ENCODE data around the gene FIP1L1.
"Not testable (repeated sequence)": the region's sequence is repeated elsewhere in the genome, so short reads cannot be mapped to it uniquely, and the experiment has no call there.

The FIP1L1 gene

GRCh38 chr4:53377319-53378170, at the start of gene FIP1L1:
Gene FIP1L1, plus strand, starts transcription at chr4:53377641. Its CDS starts 198 bp downstream, at chr4:53377839.
- peak; percentile 91 for DNase-seq (ENCODE audit: low spot score)

GRCh38 chr4:53334916-53335315, 42.5 kb upstream of the FIP1L1 start:
- DNase-seq (ENCODE audit: low spot score) = not testable (repeated sequence)

DNA sequence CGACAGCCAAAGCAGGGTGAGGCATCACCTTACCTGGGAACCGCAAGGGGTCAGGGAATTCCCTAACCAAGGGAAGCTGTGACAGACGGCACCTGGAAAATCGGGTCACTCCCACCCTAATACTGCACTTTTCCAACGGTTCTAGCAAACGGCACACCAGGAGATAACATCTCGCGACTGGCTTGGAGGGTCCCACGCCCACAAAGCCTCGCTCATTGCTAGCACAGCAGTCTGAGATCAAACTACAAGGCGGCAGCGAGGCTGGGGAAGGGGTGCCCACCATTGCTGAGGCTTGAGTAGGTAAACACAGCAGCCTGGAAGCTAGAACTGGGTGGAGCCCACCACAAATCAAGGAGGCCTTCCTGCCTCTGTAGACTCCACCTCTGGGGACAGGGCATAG, 37.3 kb upstream of the FIP1L1 start:
- not testable (repeated sequence) for DNase-seq (ENCODE audit: low spot score)

DNA sequence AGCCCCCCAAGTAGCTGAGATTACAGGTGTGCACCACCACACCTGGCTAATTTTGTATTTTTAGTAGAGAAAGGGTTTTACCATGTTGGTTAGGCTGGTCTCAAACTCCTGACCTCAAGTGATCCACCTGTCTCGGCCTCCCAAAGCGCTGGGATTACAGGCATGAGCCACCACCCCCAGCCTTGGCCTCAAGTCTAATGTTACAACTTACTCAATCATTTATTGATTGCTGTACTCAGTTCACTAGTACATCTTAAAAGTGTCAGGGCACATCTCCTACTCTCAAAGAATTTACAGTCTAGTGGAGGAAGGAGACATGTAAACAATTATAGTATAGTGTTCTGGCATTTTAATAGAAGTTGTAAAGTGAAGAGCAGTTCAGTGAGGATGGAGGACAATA, 31.0 kb upstream of the FIP1L1 start:
- DNase-seq (ENCODE audit: low spot score) = not testable (repeated sequence)

- peak; percentile 33 for DNase-seq (ENCODE audit: low spot score)
Observed at GRCh38 chr4:53346920-53347852, 30.3 kb upstream of the FIP1L1 start.

DNA sequence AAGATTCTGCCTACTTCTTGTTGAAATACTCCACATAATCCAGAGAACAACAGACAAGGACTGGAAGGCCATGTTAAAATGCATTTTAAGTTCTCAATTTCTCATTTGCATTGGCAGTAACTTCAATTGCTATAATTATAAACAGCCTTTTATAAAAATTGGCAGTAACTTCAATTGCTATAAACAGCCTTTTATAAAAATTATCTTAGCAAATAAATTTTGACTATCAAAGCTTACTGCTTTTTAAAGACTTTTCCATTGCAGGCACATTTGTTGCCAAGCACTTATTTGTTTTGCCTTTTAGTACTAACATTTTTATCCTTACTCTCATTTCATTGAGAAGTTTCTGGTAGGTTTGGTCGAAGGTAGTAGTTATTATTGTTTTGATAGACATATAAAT, 29.4 kb upstream of the FIP1L1 start:
- no peak for DNase-seq (ENCODE audit: low spot score)

- DNase-seq (ENCODE audit: low spot score) = no peak
Observed at GRCh38 chr4:53349091-53349491, 28.4 kb upstream of the FIP1L1 start.

DNA sequence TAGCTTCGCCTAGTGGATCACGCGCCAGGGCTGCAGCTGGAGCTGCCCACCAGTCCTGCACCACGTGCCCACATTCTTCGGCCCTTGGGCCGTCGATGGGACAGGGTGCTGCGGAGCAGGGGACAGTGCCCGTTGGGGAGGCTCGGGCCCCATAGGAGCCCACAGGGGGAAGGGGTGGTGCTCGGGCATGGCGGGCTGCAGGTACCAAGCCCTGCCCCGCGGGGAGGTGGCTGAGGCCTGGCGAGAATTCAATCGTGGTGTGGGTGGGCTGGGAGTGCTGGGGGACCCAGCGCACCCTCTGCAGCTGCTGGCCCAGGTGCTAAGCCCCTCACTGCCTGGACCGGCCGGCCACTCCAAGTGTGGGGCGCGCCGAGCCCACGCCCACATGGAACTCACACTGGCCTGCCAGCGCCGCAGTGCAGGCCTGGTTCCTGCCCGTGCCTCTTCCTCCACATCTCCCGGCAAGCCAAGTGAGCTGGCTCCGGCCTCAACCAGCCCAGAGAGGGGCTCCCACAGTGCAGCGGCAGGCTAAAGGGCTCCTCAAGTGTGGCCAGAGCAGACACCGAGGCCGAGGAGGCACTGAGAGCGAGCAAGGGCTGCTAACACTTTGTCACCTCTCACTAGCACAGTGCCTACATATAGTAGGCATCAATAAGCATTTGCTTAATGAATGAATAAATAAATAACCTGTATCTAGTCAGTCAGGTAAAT, 23.3 kb upstream of the FIP1L1 start:
- DNase-seq (ENCODE audit: low spot score) = no peak

- DNase-seq (ENCODE audit: low spot score) = no peak
Observed at GRCh38 chr4:53355930-53356521, 21.4 kb upstream of the FIP1L1 start.

DNA sequence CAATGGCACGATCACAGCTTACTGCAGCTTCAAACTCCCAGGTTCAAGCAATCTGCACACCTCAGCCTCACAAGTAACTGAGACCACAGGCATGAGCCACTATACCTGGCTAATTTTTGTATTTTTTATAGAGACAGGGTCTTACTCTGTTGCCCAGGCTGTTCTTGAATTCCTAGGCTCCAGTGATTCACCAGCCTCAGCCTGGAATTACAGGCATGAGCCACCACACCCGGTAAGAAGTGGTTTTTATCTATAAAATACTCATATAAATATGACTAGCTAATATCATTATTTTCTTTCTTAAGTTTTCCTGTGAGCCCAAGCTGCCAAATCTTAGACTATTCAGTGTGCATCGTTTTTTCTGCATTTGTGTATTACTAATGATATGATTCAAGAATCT, 16.0 kb upstream of the FIP1L1 start:
- no peak for DNase-seq (ENCODE audit: low spot score)

DNA sequence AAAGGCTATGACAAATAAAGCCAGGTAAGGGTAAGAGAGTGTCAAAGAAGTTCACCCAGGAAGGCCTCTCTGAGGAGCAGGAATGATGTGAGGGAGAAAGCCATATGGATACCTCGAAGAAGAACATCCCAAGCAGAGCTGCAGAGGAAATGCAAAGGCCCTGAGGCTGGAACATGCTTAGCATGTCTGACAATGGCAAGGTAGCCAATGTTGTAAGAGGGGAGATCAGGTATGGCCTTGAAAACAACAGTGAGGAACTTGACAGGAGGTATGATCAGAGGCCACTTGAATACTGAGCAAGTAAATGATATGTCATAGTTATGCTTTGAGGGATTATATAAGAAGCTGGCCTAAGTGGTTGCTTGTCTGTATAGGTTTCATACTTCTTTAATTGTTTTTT, 15.3 kb upstream of the FIP1L1 start:
- no peak for DNase-seq (ENCODE audit: low spot score)

DNA sequence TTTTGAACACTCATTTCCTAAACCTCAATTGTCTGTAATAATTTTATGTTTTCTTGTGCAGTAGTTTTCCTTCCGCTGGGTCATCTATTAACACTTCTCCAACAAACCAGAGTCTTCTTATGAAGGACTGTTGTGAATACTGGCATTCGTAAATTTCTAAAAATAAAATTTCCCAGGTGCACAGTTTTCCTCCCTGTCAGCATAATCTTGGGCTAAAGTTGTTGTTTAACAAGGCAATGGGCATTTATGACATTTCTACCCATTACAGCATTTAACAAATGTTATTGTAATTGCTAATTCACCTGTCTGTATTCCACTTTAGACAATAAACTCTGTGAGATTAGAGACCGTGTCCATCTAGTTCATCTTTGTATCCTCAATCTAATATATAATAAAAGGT, 12.8 kb upstream of the FIP1L1 start:
- no peak for DNase-seq (ENCODE audit: low spot score)

DNA sequence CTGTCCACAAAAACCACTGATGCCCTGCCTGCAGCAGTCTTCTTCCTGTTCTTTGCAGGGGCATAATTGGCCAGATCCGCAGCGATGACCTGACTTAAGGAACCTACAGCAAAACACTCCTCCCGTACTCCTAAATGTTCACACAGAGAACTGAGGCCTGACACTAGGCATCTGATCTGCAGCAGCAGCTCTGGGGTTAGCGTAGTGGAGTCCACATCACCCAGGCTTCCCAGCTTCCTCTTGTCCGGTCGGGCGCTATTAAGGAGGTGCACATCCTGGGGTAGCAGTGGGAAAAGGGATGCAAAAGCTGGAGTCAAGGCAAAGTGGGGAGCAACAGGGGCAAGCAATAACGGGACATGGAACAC, 12.3 kb upstream of the FIP1L1 start:
- DNase-seq (ENCODE audit: low spot score) = peak; percentile 8

DNA sequence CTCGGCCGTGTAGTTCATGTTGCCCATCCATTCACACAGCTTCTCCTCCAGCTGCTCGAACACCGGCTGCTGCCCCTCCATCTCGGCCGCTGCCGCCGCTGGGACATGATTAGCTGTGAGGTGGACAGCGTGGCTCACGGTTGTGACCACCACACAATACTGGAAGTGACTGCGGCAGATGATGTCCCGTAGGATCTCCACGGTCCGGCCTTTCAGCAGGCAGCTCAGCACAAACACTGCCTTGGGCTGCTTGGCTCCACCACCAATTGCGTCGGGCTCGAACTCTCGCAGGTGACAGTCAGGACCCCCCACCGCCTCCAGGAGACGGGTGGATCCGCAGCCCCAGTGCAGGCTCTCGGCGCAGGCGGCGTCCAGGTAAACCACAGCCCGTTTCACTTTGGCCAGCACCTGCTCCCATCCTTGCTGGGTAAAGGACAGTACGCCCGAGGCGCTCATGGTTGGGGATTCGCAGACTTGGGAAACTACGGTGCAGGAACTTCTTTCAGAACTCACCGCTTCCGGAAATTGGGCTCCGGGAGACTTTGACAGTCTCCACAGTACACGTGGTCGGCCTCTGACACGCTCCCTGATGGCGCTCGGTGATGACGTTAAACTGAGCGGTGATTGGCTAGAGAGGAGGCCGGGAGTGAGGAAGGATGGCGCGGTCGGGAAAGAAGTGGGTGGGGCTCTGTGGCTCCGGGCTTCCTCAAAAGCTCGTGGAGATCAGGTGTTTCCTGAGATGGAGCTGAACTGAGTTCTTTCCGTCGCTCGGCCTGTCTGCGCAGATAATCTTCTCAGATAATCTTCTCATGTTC, 11.7 kb upstream of the FIP1L1 start, which contains the start of gene SCFD2:
Gene SCFD2 (minus strand): TSS at position 576 of the 815 bp plus-strand sequence.
- peak; percentile 99 for DNase-seq (ENCODE audit: low spot score)

GRCh38 chr4:53366301-53366716, 11.1 kb upstream of the FIP1L1 start:
- DNase-seq (ENCODE audit: low spot score) = no peak

DNA sequence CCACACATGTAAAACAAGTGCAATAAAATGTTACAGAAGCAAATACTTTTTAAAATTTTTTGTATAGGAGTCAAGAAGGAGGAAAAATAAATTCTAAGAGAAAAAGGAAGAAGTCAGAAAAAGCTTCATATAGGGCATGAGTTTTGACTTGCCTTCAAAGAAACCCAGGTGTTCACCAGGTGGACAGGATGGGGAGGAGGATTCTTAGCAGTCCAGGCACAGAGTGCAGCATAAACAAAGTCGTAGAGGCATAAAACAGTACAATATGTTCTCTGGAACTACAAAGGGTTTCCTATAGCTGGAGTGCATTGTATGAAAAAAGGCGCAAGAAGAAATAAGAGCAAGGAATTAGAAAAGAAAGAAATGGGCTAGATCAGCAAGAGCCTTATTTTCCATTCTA, 9.7 kb upstream of the FIP1L1 start:
- DNase-seq (ENCODE audit: low spot score) = no peak

DNA sequence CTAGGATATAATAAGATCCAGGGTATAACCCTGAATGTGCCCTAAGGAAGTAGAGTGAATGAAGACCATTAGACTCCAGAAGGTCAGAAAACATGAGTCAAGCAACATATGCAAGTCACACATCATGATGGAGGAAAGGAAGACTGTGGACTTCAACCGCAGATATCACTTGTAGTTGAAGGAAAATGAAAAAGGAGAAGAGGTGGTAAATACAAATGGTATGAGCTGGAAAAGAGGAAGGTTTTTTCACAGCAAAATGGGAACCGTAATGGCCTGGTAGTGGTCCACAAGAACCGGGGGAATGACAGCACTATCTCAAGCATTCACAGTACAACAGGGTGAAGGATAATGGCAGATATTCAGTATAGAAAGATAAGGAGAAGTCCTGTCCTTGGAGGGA, 6.4 kb upstream of the FIP1L1 start:
- DNase-seq (ENCODE audit: low spot score) = no peak

DNA sequence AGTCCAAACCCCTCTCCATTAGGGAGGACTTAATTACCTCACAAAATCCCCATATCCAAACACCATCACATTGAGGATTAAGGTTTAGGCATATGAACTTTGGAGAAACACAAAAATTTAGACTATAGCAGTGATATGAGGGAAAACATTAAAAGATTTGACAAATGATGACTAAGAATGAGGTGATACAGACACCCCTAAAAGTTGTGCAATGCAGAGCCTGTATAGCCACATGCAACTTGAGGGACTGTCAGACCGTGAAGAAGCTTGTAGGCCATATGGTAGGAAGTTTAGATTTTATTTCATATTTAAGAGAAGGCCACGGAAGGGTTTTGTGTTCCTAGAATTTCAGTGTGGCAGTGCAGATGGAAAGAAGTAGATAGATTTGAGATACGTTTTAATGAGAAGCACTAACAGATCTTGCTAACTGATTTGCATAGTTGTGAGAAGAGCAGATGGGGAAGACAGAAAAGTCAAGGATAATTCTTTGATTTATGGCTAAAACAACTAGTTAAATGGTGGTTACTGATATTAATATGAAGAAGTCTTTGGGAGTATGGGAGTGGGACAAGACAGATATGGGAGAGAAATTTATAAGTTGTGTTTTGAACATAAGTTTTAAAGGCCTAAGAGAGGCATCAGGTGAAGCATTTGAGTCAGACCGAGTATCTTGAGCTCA, 5.5 kb upstream of the FIP1L1 start:
- DNase-seq (ENCODE audit: low spot score) = no peak

- DNase-seq (ENCODE audit: low spot score) = no peak
Observed at GRCh38 chr4:53374777-53375258, 2.6 kb upstream of the FIP1L1 start.

- no peak for DNase-seq (ENCODE audit: low spot score)
Observed at GRCh38 chr4:53376900-53377299, 541 bp upstream of the FIP1L1 start.
